GM12878 (cell line): ENCODE results near the gene CAPN9. TPM values are rescaled to one million over a fixed set of nuclear protein-coding genes. Genes with fewer than 3 reads are reported as not detected.

Source experiments
- ATAC-seq: fragments of 200-7000 bp; cut with Tn5 transposase; 3 replicates; pipeline ENCODE4 v1.9.1; 2020; ENCODE audit warnings: mild to moderate bottlenecking, moderate library complexity
- BruUV-seq: library from RNA; stranded (reverse); fragments of 400-500 nt; replicated peaks from 2 replicates; lab custom pipeline; 2021; lab: Mats Ljungman, UMichigan
- CTCF ChIA-PET: fragments of 300-600 bp; sonication (Branson Sonifier 250); formaldehyde crosslinking; extraction: SDS; loops from one replicate; lab custom pipeline; 2021; ENCODE audit warnings: inconsistent platforms; lab: Yijun Ruan, JAX
- POLR2A ChIA-PET: fragments of 350-600 bp; formaldehyde crosslinking; extraction: SDS; loops from one replicate; lab custom pipeline; 2021; ENCODE audit warnings: inconsistent platforms; lab: Charles Lee
- RAD21 ChIA-PET: fragments of 300-600 bp; sonication (Branson Sonifier 250); formaldehyde crosslinking; loops from one replicate; lab custom pipeline; 2023; ENCODE audit warnings: antibody characterized with exemption; ENCODE audit not compliant: unreplicated experiment; lab: Charles Lee
- SMC1A ChIA-PET: fragments of 300-600 bp; sonication (Branson Sonifier 250); formaldehyde crosslinking; loops from one replicate; lab custom pipeline; 2023; ENCODE audit not compliant: unreplicated experiment, uncharacterized antibody; lab: Charles Lee
- DNase-seq: peaks from one replicate; pipeline ENCODE4 v3.0.0-alpha.2; 2011; ENCODE audit warnings: low read depth, low spot score
- FAIRE-seq: peaks from 3 replicates; lab custom pipeline; 2011; peaks lifted over from hg19 to GRCh38; lab: Jason Lieb, UNC
- H2AFZ ChIP-seq: 2 replicates; pipeline ENCODE4 v1.6.0; 2011; ENCODE audit warnings: low read depth, low read length, control low read depth; ENCODE audit not compliant: control insufficient read depth
- H3K27ac ChIP-seq: 2 replicates; pipeline ENCODE4 v1.5.1; 2011; ENCODE audit warnings: control low read depth; ENCODE audit not compliant: control insufficient read depth, insufficient read depth
- H3K27me3 ChIP-seq, 2 experiments: replicated peaks in 1 of 2; 2 replicates each; pipeline versions ENCODE4 v1.6.0 to v1.6.1; 2011; ENCODE audit warnings: low read length in 1 of 2; ENCODE audit not compliant: control insufficient read depth in 2 of 2, insufficient read depth in 2 of 2
- H3K36me3 ChIP-seq, 2 experiments: 2 replicates each; pipeline ENCODE4 v1.5.1; 2011; ENCODE audit warnings: low read length in 1 of 2; ENCODE audit not compliant: control insufficient read depth in 2 of 2, insufficient read depth in 2 of 2
- H3K4me1 ChIP-seq: 2 replicates; pipeline ENCODE4 v1.6.1; 2011; ENCODE audit warnings: mild to moderate bottlenecking, low read length, moderate library complexity, mixed read lengths; ENCODE audit not compliant: control insufficient read depth, insufficient read depth
- H3K4me2 ChIP-seq: 2 replicates; pipeline ENCODE4 v1.6.0; 2011; ENCODE audit warnings: control low read depth; ENCODE audit not compliant: control insufficient read depth, insufficient read depth
- H3K4me3 ChIP-seq: fragments of 200-600 bp; sonication (generic); 2 replicates; pipeline ENCODE4 v1.5.1; 2016
- H3K79me2 ChIP-seq: 2 replicates; pipeline ENCODE4 v1.6.0; 2011; ENCODE audit warnings: low read length; ENCODE audit not compliant: control insufficient read depth, insufficient read depth
- H3K9ac ChIP-seq: 2 replicates; pipeline ENCODE4 v1.8.0; 2011; ENCODE audit warnings: low read length, control low read depth, mixed read lengths; ENCODE audit not compliant: control insufficient read depth, insufficient read depth
- H3K9me3 ChIP-seq: replicated peaks from 3 replicates; pipeline ENCODE4 v1.5.1; 2011; ENCODE audit warnings: mild to moderate bottlenecking, low read length; ENCODE audit not compliant: control insufficient read depth, insufficient read depth
- H4K20me1 ChIP-seq: 2 replicates; pipeline ENCODE4 v1.6.0; 2011; ENCODE audit not compliant: control insufficient read depth, insufficient read depth
- BRCA1 ChIP-seq: IDR thresholded peaks from 2 replicates; pipeline ENCODE4 v1.6.1; 2011; ENCODE audit warnings: low read depth, low read length, improper control_type of control experiment
- CBX5 ChIP-seq: sonication (generic); IDR thresholded peaks from 2 replicates; pipeline ENCODE4 v1.6.1; 2016; ENCODE audit warnings: low read depth, moderate library complexity, mild to moderate bottlenecking, inconsistent platforms
- CHD1 ChIP-seq: IDR thresholded peaks from 2 replicates; pipeline ENCODE4 v1.6.1; 2012; ENCODE audit warnings: low read depth, low read length, improper control_type of control experiment
- CHD2 ChIP-seq: IDR thresholded peaks from 2 replicates; pipeline ENCODE4 v1.6.1; 2011; ENCODE audit warnings: low read depth, low read length, improper control_type of control experiment, borderline replicate concordance
- E2F4 ChIP-seq: IDR thresholded peaks from 2 replicates; pipeline ENCODE4 v1.6.1; 2012; ENCODE audit warnings: low read depth, low read length, improper control_type of control experiment
- ESRRA ChIP-seq: IDR thresholded peaks from 2 replicates; pipeline ENCODE4 v1.6.1; 2012; ENCODE audit warnings: mild to moderate bottlenecking, low read length, improper control_type of control experiment
- JUND ChIP-seq: IDR thresholded peaks from 2 replicates; pipeline ENCODE4 v1.6.1; 2012; ENCODE audit warnings: low read depth, mild to moderate bottlenecking, low read length, improper control_type of control experiment, moderate library complexity
- MAX ChIP-seq: IDR thresholded peaks from 2 replicates; pipeline ENCODE4 v1.6.1; 2012; ENCODE audit warnings: low read depth, low read length, improper control_type of control experiment
- NR2F1 ChIP-seq: fragments of 450-650 bp; conservative IDR thresholded peaks from 2 replicates; pipeline ENCODE4 v1.6.1; 2017; ENCODE audit warnings: mild to moderate bottlenecking
- PAX8 ChIP-seq: fragments of 450-650 bp; IDR thresholded peaks from 2 replicates; pipeline ENCODE4 v1.6.1; 2017; ENCODE audit warnings: mild to moderate bottlenecking, moderate library complexity
- PBX3 ChIP-seq: IDR thresholded peaks from 2 replicates; pipeline ENCODE4 v1.6.1; 2011; ENCODE audit warnings: mild to moderate bottlenecking, low read depth, low read length, moderate library complexity; ENCODE audit not compliant: insufficient replicate concordance
- RB1 ChIP-seq: fragments of 450-650 bp; formaldehyde crosslinking; IDR thresholded peaks from 2 replicates; pipeline ENCODE4 v1.6.1; 2017; ENCODE audit warnings: mild to moderate bottlenecking, borderline replicate concordance
- RBBP5 ChIP-seq: fragments of 200-600 bp; sonication (generic); conservative IDR thresholded peaks from 2 replicates; pipeline ENCODE4 v1.6.1; 2016
- SUPT20H ChIP-seq: IDR thresholded peaks from 2 replicates; pipeline ENCODE4 v1.6.1; 2011; ENCODE audit warnings: low read depth, mild to moderate bottlenecking, low read length, moderate library complexity, borderline replicate concordance; ENCODE audit not compliant: control insufficient read depth
- TAF1 ChIP-seq: IDR thresholded peaks from 2 replicates; pipeline ENCODE4 v1.6.1; 2011; ENCODE audit warnings: mild to moderate bottlenecking, low read depth, low read length, borderline replicate concordance
- YY1 ChIP-seq: IDR thresholded peaks from 2 replicates; pipeline ENCODE4 v1.6.1; 2011; ENCODE audit warnings: low read depth, mild to moderate bottlenecking, low read length
- ZBTB4 ChIP-seq: fragments of 450-650 bp; formaldehyde crosslinking; IDR thresholded peaks from 2 replicates; pipeline ENCODE4 v1.4.0; 2022; ENCODE audit warnings: mild to moderate bottlenecking, moderate library complexity
- WGBS: methylation state at CpG from one replicate; pipeline ENCODE4 v1.1.6; 2016; ENCODE audit warnings: low lambda C conversion rate; ENCODE audit not compliant: insufficient replicate concordance, insufficient coverage; ENCODE audit errors: missing lambda C conversion rate; 5-methylcytosine and 5-hydroxymethylcytosine counted together
- in situ Hi-C: fragments of 300-500 bp; cut with MboI; formaldehyde crosslinking; loops from 9 replicates; pipeline ENCODE4 v1.14.3; 2018; ENCODE audit warnings: mixed read lengths
- intact Hi-C: fragments of 100-400 bp; cut with micrococcal nuclease; formaldehyde crosslinking; loops from one replicate; pipeline ENCODE4 v1.14.2; 2022; ENCODE audit not compliant: unreplicated experiment
- polyA plus RNA-seq, 11 experiments: library from polyadenylated mRNA; depleted of rRNA in 4 of 11; unstranded in 6 of 11; stranded (reverse) in 5 of 11; fragments of >200 nt; fragmentation: Nextera tagmentation in 4 of 11; fragmentation: Illumina TruSeq in 1 of 11; extraction: Ambion mirVana in 4 of 11; extraction: Trizol in 1 of 11; gene quantifications; 1 replicate in 1 of 11; 2 replicates in 10 of 11; pipeline versions ENCODE4 v1.2.1 to v1.2.3, GENCODE V29; 2011 to 2016; ENCODE audit warnings: inconsistent platforms in 2 of 11, missing spikeins in 2 of 11, low read depth in 1 of 11
- total RNA-seq, 4 experiments: library from RNA; depleted of rRNA in 3 of 4; stranded (reverse); fragments of >200 nt in 3 of 4; fragmentation: Illumina TruSeq in 1 of 4; extraction: Trizol in 1 of 4; gene quantifications; 2 replicates each; pipeline versions ENCODE4 v1.2.1 to v1.2.3, GENCODE V29; 2013 to 2021

The CAPN9 gene
- total and polyA plus RNA-seq, 10 of the 15 experiments (the other 5 are each of a cell fraction or from before 2014, with no cell fraction given): not detected

DNA sequence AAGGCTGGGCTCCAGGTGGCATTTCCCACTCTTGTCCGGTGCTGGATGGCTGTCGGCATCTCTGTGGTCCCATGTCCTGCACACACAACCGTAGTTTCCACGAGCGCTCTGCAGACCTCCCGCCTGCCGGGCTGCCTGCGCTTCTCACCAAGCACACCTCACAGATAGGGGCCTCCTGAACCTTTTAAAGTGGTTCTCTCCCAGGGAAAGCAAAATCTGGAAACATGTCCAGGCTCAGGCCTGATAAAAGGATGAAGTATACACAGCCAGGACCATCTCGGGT is 46.2 kb downstream of the CAPN9 start:
- WGBS: 57% methylated on average over 9 of the region's 9 CpGs
- H3K4me3 ChIP-seq: no peak overlapping the region
- ATAC-seq (no peak), DNase-seq (no peak), FAIRE-seq (no peak)
- in situ Hi-C loops (no loop called here), intact Hi-C loops (loop anchor here (10.0 kb wide), 1 partner anchor 301 kb away; no protein-coding TSS in a partner anchor)
- no peaks in the 10 kb centered on the region for H3K4me1 ChIP-seq
- SMC1A ChIA-PET: no interaction called here
- RAD21 ChIA-PET: no interaction called here
- POLR2A ChIA-PET: no interaction called here
- no TSS peak for BruUV-seq
- CTCF ChIA-PET: no interaction called here
- H3K27me3 ChIP-seq: no peaks in the 10 kb centered on the region; a peak in 1 of 4 replicates
- H3K27ac ChIP-seq: no peak overlapping the region
- H3K79me2 ChIP-seq: no peaks in the 10 kb centered on the region
- no peak overlapping the region for H3K9ac ChIP-seq
- no peaks in the 10 kb centered on the region for H3K36me3 ChIP-seq
- H4K20me1 ChIP-seq: no peaks in the 10 kb centered on the region
- no peak overlapping the region for H3K4me2 ChIP-seq
- TF ChIP-seq JUND (no peak), NR2F1 (no peak), CHD1 (no peak), PBX3 (no peak), ZBTB4 (CRISPR knock-in tag) (no peak), SUPT20H (no peak), MAX (no peak), RB1 (no peak), YY1 (no peak), TAF1 (no peak), RBBP5 (no peak), CHD2 (no peak), PAX8 (no peak), BRCA1 (no peak), CBX5 (no peak), ESRRA (no peak), E2F4 (no peak)
- H2AFZ ChIP-seq: no peak overlapping the region
- H3K9me3 ChIP-seq: no peaks in the 10 kb centered on the region
